ENCODE results near the gene MNT. TPM values are rescaled to one million over a fixed set of nuclear protein-coding genes. Genes with fewer than 3 reads are reported as not detected.

Gene MNT
- total RNA-seq, 1 donor from 2014 or later: 29.4 TPM

DNA sequence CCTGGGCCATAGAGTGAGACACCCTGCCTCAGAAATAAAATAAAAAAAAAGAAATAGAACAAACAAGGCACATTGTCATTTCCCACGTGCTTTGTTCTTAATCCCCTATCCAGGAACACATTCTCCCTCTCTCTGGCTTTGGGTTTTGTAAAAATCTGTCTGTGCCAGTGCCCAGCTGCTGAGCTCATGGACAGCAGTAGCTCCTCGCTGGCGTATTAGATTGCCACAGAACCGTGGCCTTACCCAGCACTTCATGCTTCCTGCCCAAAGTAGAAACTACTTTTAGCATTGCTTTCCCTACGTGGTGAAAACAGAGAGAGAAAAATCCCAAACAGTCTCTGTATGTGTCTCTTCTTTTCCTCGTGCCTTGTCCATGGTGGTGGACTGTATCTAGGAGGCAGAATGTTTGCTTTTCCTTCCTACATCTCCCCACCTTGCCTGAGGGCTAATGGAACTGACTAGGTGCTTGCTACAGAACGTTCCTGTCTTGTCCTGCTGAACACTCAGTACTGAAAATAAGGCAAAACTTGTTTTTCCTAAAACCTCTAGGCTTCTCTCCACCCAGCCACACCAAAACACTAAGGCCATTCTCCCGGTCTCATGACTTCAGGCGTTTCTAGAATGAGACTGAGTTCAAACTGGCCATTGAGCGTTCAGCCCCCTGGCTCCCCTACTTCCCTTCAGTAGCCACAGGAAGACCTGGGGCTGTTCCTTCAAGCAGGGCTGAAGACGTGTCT lies 26.1 kb downstream of the MNT start:
- no peaks in the 10 kb centered on the region for H3K27me3 Mint-ChIP-seq (ENCODE audit: low read depth)
- DNase-seq (ENCODE audit: low spot score): no peak
- peaks cover 9% of the 10 kb centered on the region for H3K4me1 Mint-ChIP-seq (ENCODE audit: low read depth)
- H3K27ac Mint-ChIP-seq (ENCODE audit: unreplicated experiment): no peak overlapping the region
- no peaks in the 10 kb centered on the region for H3K9me3 Mint-ChIP-seq (ENCODE audit: low read depth)
- TF ChIP-seq, protein P1, sequence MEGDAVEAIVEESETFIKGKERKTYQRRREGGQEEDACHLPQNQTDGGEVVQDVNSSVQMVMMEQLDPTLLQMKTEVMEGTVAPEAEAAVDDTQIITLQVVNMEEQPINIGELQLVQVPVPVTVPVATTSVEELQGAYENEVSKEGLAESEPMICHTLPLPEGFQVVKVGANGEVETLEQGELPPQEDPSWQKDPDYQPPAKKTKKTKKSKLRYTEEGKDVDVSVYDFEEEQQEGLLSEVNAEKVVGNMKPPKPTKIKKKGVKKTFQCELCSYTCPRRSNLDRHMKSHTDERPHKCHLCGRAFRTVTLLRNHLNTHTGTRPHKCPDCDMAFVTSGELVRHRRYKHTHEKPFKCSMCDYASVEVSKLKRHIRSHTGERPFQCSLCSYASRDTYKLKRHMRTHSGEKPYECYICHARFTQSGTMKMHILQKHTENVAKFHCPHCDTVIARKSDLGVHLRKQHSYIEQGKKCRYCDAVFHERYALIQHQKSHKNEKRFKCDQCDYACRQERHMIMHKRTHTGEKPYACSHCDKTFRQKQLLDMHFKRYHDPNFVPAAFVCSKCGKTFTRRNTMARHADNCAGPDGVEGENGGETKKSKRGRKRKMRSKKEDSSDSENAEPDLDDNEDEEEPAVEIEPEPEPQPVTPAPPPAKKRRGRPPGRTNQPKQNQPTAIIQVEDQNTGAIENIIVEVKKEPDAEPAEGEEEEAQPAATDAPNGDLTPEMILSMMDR (IDR thresholded peaks at IDR 0.05): no peak
- H3K4me3 Mint-ChIP-seq (ENCODE audit: unreplicated experiment): no peak overlapping the region
- peaks cover 7% of the 10 kb centered on the region for H3K36me3 Mint-ChIP-seq (ENCODE audit: low read depth)

DNA sequence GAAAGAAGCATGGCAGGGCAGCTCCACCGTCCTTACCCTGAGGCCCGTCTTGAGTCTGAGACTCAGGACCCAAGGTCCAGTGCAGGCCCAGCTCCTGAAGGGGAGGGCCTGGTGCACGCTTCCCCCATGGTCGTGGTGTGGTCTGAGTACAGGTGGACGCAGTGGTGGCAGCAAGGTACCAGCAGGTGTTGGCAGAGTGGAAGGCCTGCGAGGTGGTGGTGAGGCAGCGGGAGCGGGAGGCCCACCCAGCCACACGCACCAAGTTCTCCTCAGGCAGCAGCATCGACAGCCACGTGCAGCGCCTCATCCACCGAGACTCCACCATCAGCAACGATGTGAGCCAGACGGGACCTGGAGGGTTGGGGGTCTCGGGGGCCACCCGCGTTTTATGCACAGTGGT lies 27.7 kb downstream of the MNT start:
- TF ChIP-seq, protein P1 (IDR thresholded peaks at IDR 0.05): no peak
- Mint-ChIP-seq H3K27me3 (ENCODE audit: low read depth) (no peaks in the 10 kb centered on the region), H3K4me3 (ENCODE audit: unreplicated experiment) (no peak overlapping the region), H3K36me3 (ENCODE audit: low read depth) (peaks cover 5% of the 10 kb centered on the region), H3K4me1 (ENCODE audit: low read depth) (peaks cover 10% of the 10 kb centered on the region), H3K27ac (ENCODE audit: unreplicated experiment) (no peak overlapping the region), H3K9me3 (ENCODE audit: low read depth) (no peaks in the 10 kb centered on the region)
- no peak for DNase-seq (ENCODE audit: low spot score)

DNA sequence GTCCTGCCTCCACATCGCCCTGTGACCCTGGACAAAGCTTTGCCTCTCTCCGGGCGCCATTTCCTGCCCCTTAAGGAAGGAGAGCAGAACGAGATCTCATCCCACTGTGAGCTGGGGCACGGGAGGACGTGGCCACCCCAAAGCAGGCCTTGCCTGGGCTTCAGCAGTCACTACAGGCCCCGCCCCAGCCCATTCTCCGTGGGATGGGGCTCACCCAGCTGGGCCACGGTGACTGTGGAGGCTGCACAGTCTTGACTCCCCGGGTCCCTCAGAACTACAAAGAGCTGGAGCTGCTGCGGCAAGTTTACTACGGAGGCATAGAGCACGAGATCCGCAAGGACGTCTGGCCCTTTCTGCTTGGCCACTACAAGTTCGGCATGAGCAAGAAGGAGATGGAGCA lies 28.2 kb downstream of the MNT start:
- Mint-ChIP-seq H3K27ac (ENCODE audit: unreplicated experiment) (no peak overlapping the region), H3K4me1 (ENCODE audit: low read depth) (peaks cover 10% of the 10 kb centered on the region), H3K27me3 (ENCODE audit: low read depth) (no peaks in the 10 kb centered on the region), H3K9me3 (ENCODE audit: low read depth) (no peaks in the 10 kb centered on the region), H3K36me3 (ENCODE audit: low read depth) (peaks cover 5% of the 10 kb centered on the region), H3K4me3 (ENCODE audit: unreplicated experiment) (no peak overlapping the region)
- no peak for DNase-seq (ENCODE audit: low spot score)
- TF ChIP-seq, protein P1 (IDR thresholded peaks at IDR 0.05): no peak

DNA sequence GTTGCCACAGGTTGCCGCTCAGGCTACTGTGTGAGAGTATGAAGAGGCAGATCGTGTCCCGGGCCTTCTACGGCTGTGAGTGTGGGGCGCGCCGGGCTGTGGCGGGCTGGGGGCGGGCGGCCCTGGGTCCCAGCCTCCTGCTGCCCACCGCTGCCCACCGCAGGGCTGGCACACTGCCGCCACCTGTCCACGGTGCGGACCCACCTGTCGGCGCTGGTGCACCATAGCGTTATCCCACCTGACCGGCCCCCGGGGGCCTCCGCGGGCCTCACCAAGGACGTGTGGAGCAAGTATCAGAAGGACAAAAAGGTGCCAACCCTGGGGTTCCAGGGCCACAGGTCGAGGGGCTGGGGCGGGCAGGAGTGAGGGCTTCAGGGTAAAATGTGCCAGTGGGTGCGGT lies 28.7 kb downstream of the MNT start:
- peak; percentile 88 for DNase-seq (ENCODE audit: low spot score)
- H3K4me1 Mint-ChIP-seq (ENCODE audit: low read depth): peaks cover 10% of the 10 kb centered on the region
- TF ChIP-seq, protein P1 (IDR thresholded peaks at IDR 0.05): no peak
- H3K36me3 Mint-ChIP-seq (ENCODE audit: low read depth): peaks cover 2% of the 10 kb centered on the region
- no peaks in the 10 kb centered on the region for H3K9me3 Mint-ChIP-seq (ENCODE audit: low read depth)
- H3K27me3 Mint-ChIP-seq (ENCODE audit: low read depth): no peaks in the 10 kb centered on the region
- H3K27ac Mint-ChIP-seq (ENCODE audit: unreplicated experiment): no peak overlapping the region
- no peak overlapping the region for H3K4me3 Mint-ChIP-seq (ENCODE audit: unreplicated experiment)

DNA sequence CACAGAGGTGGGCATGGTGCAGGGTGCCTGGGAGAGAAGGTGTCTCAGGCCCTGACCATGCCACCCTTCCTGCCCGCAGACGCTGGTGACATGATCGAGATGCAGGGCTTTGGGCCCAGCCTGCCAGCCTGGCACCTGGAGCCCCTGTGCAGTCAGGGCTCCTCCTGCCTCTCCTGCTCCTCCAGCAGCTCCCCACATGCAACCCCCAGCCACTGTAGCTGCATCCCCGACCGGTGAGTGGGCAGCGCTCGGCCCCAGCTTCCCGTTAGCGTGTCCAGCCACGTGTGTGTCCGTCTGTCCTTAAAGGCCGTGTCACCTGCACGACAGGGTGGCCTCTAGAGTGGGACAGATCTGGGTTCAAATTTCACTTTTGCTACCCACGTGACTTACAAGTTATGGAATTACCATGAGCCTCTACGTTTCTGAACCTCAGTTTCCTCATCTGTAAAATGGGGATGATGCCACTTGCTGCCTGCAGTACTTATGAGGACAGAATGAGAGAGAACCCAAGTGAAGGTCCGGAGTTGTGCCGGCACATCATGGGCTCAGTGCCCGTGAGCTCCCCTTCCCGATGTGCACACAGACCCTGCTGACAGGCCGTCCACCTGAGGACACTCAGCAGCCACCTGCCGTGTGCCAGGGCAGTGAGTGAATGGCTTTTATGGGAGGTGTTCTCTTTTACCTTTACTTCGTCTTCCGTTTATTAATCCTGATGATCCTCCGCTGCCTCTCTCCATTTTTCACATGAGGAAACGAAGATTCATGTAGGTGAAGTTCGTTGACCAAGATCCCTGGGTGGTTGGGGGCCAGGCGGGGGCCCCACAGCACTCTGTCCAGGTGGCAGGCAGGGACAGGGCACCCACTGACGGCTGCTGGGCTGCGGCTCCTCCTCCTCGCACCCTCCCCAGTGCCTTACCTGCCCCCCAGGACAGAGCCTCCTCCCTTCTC lies 29.4 kb downstream of the MNT start:
- Mint-ChIP-seq H3K36me3 (ENCODE audit: low read depth) (peaks cover 2% of the 10 kb centered on the region), H3K9me3 (ENCODE audit: low read depth) (no peaks in the 10 kb centered on the region), H3K4me3 (ENCODE audit: unreplicated experiment) (no peak overlapping the region), H3K27me3 (ENCODE audit: low read depth) (no peaks in the 10 kb centered on the region), H3K4me1 (ENCODE audit: low read depth) (peaks cover 10% of the 10 kb centered on the region), H3K27ac (ENCODE audit: unreplicated experiment) (no peak overlapping the region)
- peak; percentile 94 for DNase-seq (ENCODE audit: low spot score)
- TF ChIP-seq, protein P1 (IDR thresholded peaks at IDR 0.05): no peak

Measured in chondrocyte (in vitro differentiated cells).